Measurements from ENCODE around the gene NFX1.

GRCh38 chr9:33320230-33320567 lies 29.9 kb downstream of the NFX1 start:
- no peak for TF ChIP-seq CTCF (IDR thresholded peaks at IDR 0.05)
- TF ChIP-seq POLR2AphosphoS5 (IDR thresholded peaks at IDR 0.05) = no peak
- no peak for TF ChIP-seq POLR2A (IDR thresholded peaks at IDR 0.05; ENCODE audit: low read depth)

All from esophagus muscularis mucosa (tissue), 3 donors.